Neuronal stem cell (in vitro differentiated cells): ENCODE results near the gene SAP30BP.

ENCODE experiments used
- DNase-seq: peaks from one replicate; pipeline ENCODE4 v3.0.0-alpha.2; 2013; ENCODE audit warnings: low spot score
- H2AFZ ChIP-seq: one replicate; pipeline ENCODE4 v1.6.1; 2013; ENCODE audit warnings: mild to moderate bottlenecking, low read length, inconsistent platforms
- H2AK5ac ChIP-seq: 2 replicates; pipeline ENCODE4 v1.6.1; 2013; ENCODE audit warnings: low read depth, mild to moderate bottlenecking, inconsistent platforms, low read length, moderate library complexity, mixed read lengths
- H2BK120ac ChIP-seq: 2 replicates; pipeline ENCODE4 v1.6.1; 2013; ENCODE audit warnings: low read depth, mild to moderate bottlenecking, inconsistent platforms, low read length, moderate library complexity, mixed read lengths
- H2BK12ac ChIP-seq: one replicate; pipeline ENCODE4 v1.6.1; 2013; ENCODE audit warnings: low read length, inconsistent platforms
- H2BK15ac ChIP-seq: 2 replicates; pipeline ENCODE4 v1.6.1; 2013; ENCODE audit warnings: mild to moderate bottlenecking, low read length, inconsistent platforms, mixed read lengths
- H2BK5ac ChIP-seq: one replicate; pipeline ENCODE4 v1.6.1; 2013; ENCODE audit warnings: inconsistent platforms, mild to moderate bottlenecking, low read length, moderate library complexity
- H3K14ac ChIP-seq: one replicate; pipeline ENCODE4 v1.6.1; 2013; ENCODE audit warnings: low read length, inconsistent platforms
- H3K18ac ChIP-seq: 2 replicates; pipeline ENCODE4 v1.6.1; 2013; ENCODE audit warnings: low read length, inconsistent platforms
- H3K23ac ChIP-seq: 2 replicates; pipeline ENCODE4 v1.6.1; 2013; ENCODE audit warnings: low read depth, mild to moderate bottlenecking, mixed read lengths, low read length, inconsistent platforms; ENCODE audit not compliant: poor library complexity
- H3K27ac ChIP-seq: replicated peaks from 3 replicates; pipeline ENCODE4 v1.5.1; 2013; ENCODE audit warnings: low read length, inconsistent platforms
- H3K27me3 ChIP-seq, 3 experiments: 2 replicates each; pipeline ENCODE4 v1.6.1; 2013; ENCODE audit warnings: low read length in 3 of 3, mild to moderate bottlenecking in 2 of 3, inconsistent platforms in 1 of 3, low read depth in 1 of 3, mixed read lengths in 1 of 3, moderate library complexity in 1 of 3; ENCODE audit not compliant: control insufficient read depth in 3 of 3, insufficient read depth in 3 of 3
- H3K36me3 ChIP-seq, 2 donors: replicated peaks in 1 of 2; 2 replicates each; pipeline ENCODE4 v1.6.1; 2013; ENCODE audit warnings: low read length in 2 of 2; ENCODE audit not compliant: control insufficient read depth in 2 of 2, insufficient read depth in 2 of 2
- H3K4ac ChIP-seq: 2 replicates; pipeline ENCODE4 v1.6.1; 2013; ENCODE audit warnings: inconsistent platforms, mild to moderate bottlenecking, low read length, moderate library complexity
- H3K4me1 ChIP-seq, 2 donors: 1 replicate in 1 of 2; 2 replicates in 1 of 2; pipeline ENCODE4 v1.6.1; 2013; ENCODE audit warnings: low read length in 2 of 2, low read depth in 1 of 2; ENCODE audit not compliant: control insufficient read depth in 2 of 2, insufficient read depth in 1 of 2
- H3K4me2 ChIP-seq: one replicate; pipeline ENCODE4 v1.6.1; 2013; ENCODE audit warnings: mild to moderate bottlenecking, low read length, inconsistent platforms; ENCODE audit not compliant: insufficient read depth, poor library complexity, severe bottlenecking
- H3K4me3 ChIP-seq, 2 donors: 2 replicates each; pipeline ENCODE4 v1.5.1; 2013; ENCODE audit warnings: low read length in 2 of 2, mild to moderate bottlenecking in 2 of 2, inconsistent platforms in 1 of 2, moderate library complexity in 1 of 2
- H3K79me1 ChIP-seq: one replicate; pipeline ENCODE4 v1.6.1; 2013; ENCODE audit warnings: low read depth, mild to moderate bottlenecking, inconsistent platforms, low read length, moderate library complexity
- H3K9ac ChIP-seq: one replicate; pipeline ENCODE4 v1.6.1; 2013; ENCODE audit warnings: mild to moderate bottlenecking, low read depth, low read length, inconsistent platforms; ENCODE audit not compliant: poor library complexity
- H3K9me3 ChIP-seq, 2 donors: replicated peaks in 1 of 2; 2 replicates each; pipeline versions ENCODE3 to v1.6.1; 2013; ENCODE audit warnings: low read length in 2 of 2, mild to moderate bottlenecking in 2 of 2, inconsistent platforms in 1 of 2, low read depth in 1 of 2, mixed read lengths in 1 of 2, moderate library complexity in 1 of 2; ENCODE audit not compliant: control insufficient read depth in 2 of 2, insufficient read depth in 1 of 2
- H4K8ac ChIP-seq: one replicate; pipeline ENCODE4 v1.6.1; 2013; ENCODE audit warnings: low read depth, mild to moderate bottlenecking, inconsistent platforms, low read length, moderate library complexity
- H4K91ac ChIP-seq: one replicate; pipeline ENCODE4 v1.6.1; 2013; ENCODE audit warnings: low read length, low read depth, mild to moderate bottlenecking, inconsistent platforms; ENCODE audit not compliant: poor library complexity
- WGBS, 2 donors: extraction: QIAGEN DNeasy Blood & Tissue Kit; methylation state at CpG; one replicate each; pipeline ENCODE4 v1.1.7; 2013; ENCODE audit warnings: missing lambda C conversion rate in 2 of 2, mixed read lengths in 1 of 2; ENCODE audit not compliant: insufficient read length in 2 of 2, insufficient replicate concordance in 1 of 2; ENCODE audit errors: extremely low coverage in 2 of 2; 5-methylcytosine and 5-hydroxymethylcytosine counted together

Gene SAP30BP

GRCh38 chr17:75738218-75738802 is 71.2 kb downstream of the SAP30BP start:
- H3K4me2 ChIP-seq: no peak overlapping the region
- H2AFZ ChIP-seq: peak overlapping the region; percentile 72
- peaks cover 0 to 11% (median 0%) of the 10 kb centered on the region in 3 experiments for H3K27me3 ChIP-seq
- WGBS, 2 donors: no CpG with 5 or more reads among the region's 14 CpGs
- H2BK120ac ChIP-seq: no peak overlapping the region
- no peak overlapping the region for H4K91ac ChIP-seq
- H3K79me1 ChIP-seq: peaks cover 4% of the 10 kb centered on the region
- H3K23ac ChIP-seq: no peak overlapping the region
- H3K4ac ChIP-seq: no peak overlapping the region
- H3K9ac ChIP-seq: no peak overlapping the region
- H3K9me3 ChIP-seq: no peaks in the 10 kb centered on the region
- peak overlapping the region; percentile 31 for H3K14ac ChIP-seq
- H3K18ac ChIP-seq: no peak overlapping the region
- no peak overlapping the region for H3K27ac ChIP-seq
- peak overlapping the region; percentile 24 for H4K8ac ChIP-seq
- H2AK5ac ChIP-seq: no peak overlapping the region
- no peak overlapping the region for H2BK5ac ChIP-seq
- H2BK12ac ChIP-seq: no peak overlapping the region
- H2BK15ac ChIP-seq: peak overlapping the region; percentile 21
- DNase-seq: no peak
- H3K4me1 ChIP-seq: peaks cover 0 to 10% of the 10 kb centered on the region in 2 donors
- H3K36me3 ChIP-seq: no peaks in the 10 kb centered on the region
- H3K4me3 ChIP-seq: no peak overlapping the region

DNA sequence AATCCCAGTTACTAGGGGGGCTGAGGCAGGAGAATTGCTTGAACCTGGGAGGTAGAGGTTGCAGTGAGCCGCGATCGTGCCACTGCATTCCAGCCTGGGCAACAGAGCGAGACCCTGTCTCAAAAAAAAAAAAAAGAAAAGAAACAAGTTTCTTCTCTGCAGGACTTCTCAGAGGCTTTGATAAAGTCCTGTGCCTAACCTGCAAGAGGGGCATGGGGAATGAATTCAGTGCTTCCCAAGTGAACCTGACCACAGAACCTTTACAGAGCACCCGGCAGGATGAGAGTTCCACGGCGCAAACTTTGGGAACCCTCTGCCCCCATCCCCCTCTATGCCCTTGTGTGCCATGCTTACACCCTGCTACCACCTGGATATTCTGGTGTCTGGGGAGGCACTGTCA is 72.0 kb downstream of the SAP30BP start:
- Histone ChIP-seq H2BK5ac (peak overlapping the region; percentile 94), H3K36me3 (no peaks in the 10 kb centered on the region), H3K27me3 (peaks cover 0 to 11% (median 0%) of the 10 kb centered on the region in 3 experiments), H4K91ac (no peak overlapping the region), H3K4me3 (peak overlapping the region in 1 of 2 donors; percentile 6), H4K8ac (no peak overlapping the region), H3K79me1 (peaks cover 4% of the 10 kb centered on the region), H3K27ac (no peak overlapping the region), H3K9ac (no peak overlapping the region), H2BK15ac (peak overlapping the region; percentile 92), H3K4me2 (no peak overlapping the region), H2BK120ac (no peak overlapping the region), H2AFZ (no peak overlapping the region), H2BK12ac (no peak overlapping the region), H3K14ac (peak overlapping the region; percentile 71), H3K18ac (peak overlapping the region; percentile 64), H3K4ac (no peak overlapping the region), H3K9me3 (no peaks in the 10 kb centered on the region), H2AK5ac (peak overlapping the region; percentile 81), H3K4me1 (peaks cover 0 to 10% of the 10 kb centered on the region in 2 donors), H3K23ac (peak overlapping the region; percentile 80)
- no peak for DNase-seq
- no CpG with 5 or more reads among the region's 7 CpGs for WGBS, 2 donors

GRCh38 chr17:75739801-75740200 is 72.7 kb downstream of the SAP30BP start:
- Histone ChIP-seq H2AFZ (no peak overlapping the region), H3K27ac (no peak overlapping the region), H2AK5ac (peak overlapping the region; percentile 81), H2BK12ac (peak overlapping the region; percentile 90), H3K23ac (peak overlapping the region; percentile 80), H3K4ac (peak overlapping the region; percentile 53), H2BK120ac (no peak overlapping the region), H3K27me3 (peaks cover 0 to 11% (median 0%) of the 10 kb centered on the region in 3 experiments), H3K4me1 (peaks cover 0 to 5% of the 10 kb centered on the region in 2 donors), H3K18ac (peak overlapping the region; percentile 64), H3K79me1 (peaks cover 4% of the 10 kb centered on the region), H3K9me3 (no peaks in the 10 kb centered on the region), H3K4me2 (no peak overlapping the region), H3K14ac (peak overlapping the region; percentile 71), H3K9ac (no peak overlapping the region), H2BK5ac (peak overlapping the region; percentile 94), H3K36me3 (no peaks in the 10 kb centered on the region), H2BK15ac (peak overlapping the region; percentile 92), H4K8ac (no peak overlapping the region), H3K4me3 (no peak overlapping the region), H4K91ac (no peak overlapping the region)
- WGBS, 2 donors: no CpG with 5 or more reads among the region's 14 CpGs
- DNase-seq: no peak

- peaks cover 0 to 11% (median 0%) of the 10 kb centered on the region in 3 experiments for H3K27me3 ChIP-seq
- H2BK5ac ChIP-seq: peak overlapping the region; percentile 94
- peak overlapping the region; percentile 80 for H3K23ac ChIP-seq
- H3K36me3 ChIP-seq: no peaks in the 10 kb centered on the region
- peaks cover 4% of the 10 kb centered on the region for H3K79me1 ChIP-seq
- WGBS, 2 donors: no CpG with 5 or more reads among the region's 17 CpGs
- no peak overlapping the region for H3K4ac ChIP-seq
- H3K9me3 ChIP-seq: no peaks in the 10 kb centered on the region
- H3K18ac ChIP-seq: peak overlapping the region; percentile 64
- H2BK120ac ChIP-seq: no peak overlapping the region
- no peak overlapping the region for H3K4me2 ChIP-seq
- no peak overlapping the region for H4K8ac ChIP-seq
- DNase-seq: no peak
- H2AK5ac ChIP-seq: peak overlapping the region; percentile 81
- no peak overlapping the region for H3K4me3 ChIP-seq
- peaks cover 0 to 5% of the 10 kb centered on the region in 2 donors for H3K4me1 ChIP-seq
- H2BK12ac ChIP-seq: peak overlapping the region; percentile 90
- H3K14ac ChIP-seq: peak overlapping the region; percentile 38
- no peak overlapping the region for H4K91ac ChIP-seq
- H2BK15ac ChIP-seq: peak overlapping the region; percentile 92
- H3K9ac ChIP-seq: no peak overlapping the region
- H3K27ac ChIP-seq: no peak overlapping the region
- H2AFZ ChIP-seq: no peak overlapping the region
Measured at GRCh38 chr17:75740215-75740614, 73.1 kb downstream of the SAP30BP start.
